Frontal cortex (tissue), 4 donors: ENCODE results near the gene RPS2. TPM values are rescaled to one million over a fixed set of nuclear protein-coding genes. Genes with fewer than 3 reads are reported as not detected.
"Not testable (repeated sequence)": the region's sequence is repeated elsewhere in the genome, so short reads cannot be mapped to it uniquely, and the experiment has no call there.

Source experiments
- DNase-seq, 2 donors: peaks; one replicate each; pipeline ENCODE4 v3.0.0; 2012; ENCODE audit warnings: low spot score in 2 of 2
- FAIRE-seq: peaks from 2 replicates; lab custom pipeline; 2012; peaks lifted over from hg19 to GRCh38; lab: Jason Lieb, UNC
- total RNA-seq: library from RNA; depleted of rRNA; stranded (reverse); fragments of >200 nt; gene quantifications from one replicate; pipeline ENCODE4 v1.2.3, GENCODE V29; 2014
- donor health status: control.
- donor health status: control.
- donor health status: control.

The RPS2 gene
- total RNA-seq, 1 donor from 2014 or later = 1,930 TPM

DNA sequence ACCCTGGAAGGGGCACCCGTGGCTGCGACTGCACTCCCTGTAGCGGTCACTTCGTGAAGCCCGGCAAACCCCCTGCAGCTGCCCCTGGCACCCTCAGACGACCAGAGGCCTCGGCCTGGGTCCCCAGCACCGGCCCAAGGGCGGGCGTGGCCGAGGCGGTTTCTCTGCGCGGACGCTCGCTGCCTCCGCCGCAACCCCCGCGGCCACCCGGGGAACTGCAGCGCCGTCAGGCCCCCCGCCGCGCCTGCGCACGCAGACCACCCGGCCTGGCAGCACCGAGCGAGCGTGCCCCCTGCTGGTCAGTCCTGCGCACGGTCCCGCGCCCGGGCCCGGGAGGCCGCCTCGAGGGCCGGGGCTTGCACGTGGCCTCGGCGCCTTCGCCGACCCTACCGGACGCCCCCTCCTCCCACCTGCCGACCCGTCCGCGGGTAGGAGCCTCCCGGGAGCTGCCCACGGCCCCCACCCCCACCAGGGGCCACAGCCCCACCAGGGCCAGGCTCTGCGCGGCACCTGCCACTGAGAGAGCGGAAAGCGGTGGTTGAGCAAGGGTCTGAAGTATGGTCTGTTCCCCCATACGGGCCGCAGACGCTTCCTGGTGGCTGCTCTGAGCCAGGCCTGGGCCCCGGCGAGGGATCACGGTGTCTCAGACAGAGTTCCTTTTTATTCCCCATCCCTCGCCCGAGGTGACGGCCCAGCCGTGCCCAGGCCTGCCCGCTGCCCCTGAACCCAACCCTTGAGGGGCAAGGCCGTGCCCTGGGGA, 34.9 kb downstream of the RPS2 start:
- FAIRE-seq (no peak), DNase-seq (peak; percentile 97 to 99)

DNA sequence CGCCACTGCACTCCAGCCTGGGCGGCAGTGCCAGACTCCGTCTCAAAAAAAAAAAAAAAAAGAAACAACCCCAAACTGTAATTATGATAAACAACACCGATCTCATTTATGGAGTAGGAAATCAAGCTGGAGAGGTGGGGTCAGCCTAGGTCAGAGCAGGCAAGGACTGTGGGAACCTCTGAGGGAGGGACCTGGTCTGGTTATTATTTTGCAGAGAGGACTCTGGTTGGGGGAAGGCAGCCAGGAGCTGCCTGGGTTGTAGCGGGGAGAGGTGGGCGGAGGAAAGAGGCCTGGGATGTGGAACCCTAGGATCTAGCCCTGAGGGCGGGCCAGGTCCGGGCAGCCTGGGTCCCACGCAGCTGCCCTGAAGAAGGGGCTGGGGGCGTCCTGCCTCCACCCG, 35.5 kb downstream of the RPS2 start:
- no peak for DNase-seq
- no peak for FAIRE-seq

GRCh38 chr16:1926271-1926670, 38.4 kb downstream of the RPS2 start:
- DNase-seq (no peak), FAIRE-seq (no peak)

- FAIRE-seq (no peak), DNase-seq (no peak)
Measured at GRCh38 chr16:1924095-1924494, 40.5 kb downstream of the RPS2 start.

DNA sequence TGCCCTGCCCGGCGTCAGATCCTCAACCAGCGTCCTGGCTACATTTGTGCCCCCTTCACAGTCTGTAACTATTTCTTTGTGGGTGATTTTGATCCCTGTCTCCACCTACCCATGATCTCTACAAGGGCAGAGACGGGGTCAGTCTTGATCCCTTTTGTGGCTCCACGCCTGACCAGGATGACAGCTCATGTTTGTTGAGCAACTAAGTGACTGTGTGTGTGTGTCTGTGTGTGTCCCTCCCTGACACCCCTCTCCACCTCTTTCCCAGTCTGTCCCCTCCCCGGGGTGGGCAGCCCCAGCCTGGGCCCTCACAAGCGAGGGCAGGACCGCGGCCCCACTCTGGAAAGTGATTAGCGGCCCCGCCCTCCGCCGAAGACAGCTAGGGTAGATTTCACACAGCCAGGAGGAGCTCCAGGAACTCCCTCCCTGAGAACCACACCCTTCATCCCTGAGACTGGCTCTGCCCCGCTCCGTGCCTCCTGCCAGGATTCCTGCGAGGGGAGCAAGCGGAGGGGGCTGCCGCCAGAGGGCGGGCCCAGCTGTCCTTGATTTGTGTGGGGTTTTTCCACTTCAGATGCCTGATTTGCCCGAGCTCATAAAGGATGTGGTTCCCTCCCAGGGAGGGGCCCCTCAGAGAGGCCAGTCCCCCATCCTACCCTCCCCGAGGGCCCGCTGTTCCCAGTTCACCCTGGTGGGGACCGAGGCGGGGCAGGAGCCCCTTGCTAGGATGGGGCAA, 41.2 kb downstream of the RPS2 start:
- no peak for DNase-seq
- FAIRE-seq = no peak

GRCh38 chr16:1922357-1922756, 42.3 kb downstream of the RPS2 start:
- FAIRE-seq (no peak), DNase-seq (no peak)

- DNase-seq (no peak), FAIRE-seq (no peak)
Measured at GRCh38 chr16:1920727-1921171, 43.9 kb downstream of the RPS2 start.

GRCh38 chr16:1920122-1920521, 44.5 kb downstream of the RPS2 start:
- not testable (repeated sequence) for FAIRE-seq, DNase-seq

GRCh38 chr16:1919327-1919998, 45.2 kb downstream of the RPS2 start:
- no peak for FAIRE-seq
- no peak for DNase-seq

DNA sequence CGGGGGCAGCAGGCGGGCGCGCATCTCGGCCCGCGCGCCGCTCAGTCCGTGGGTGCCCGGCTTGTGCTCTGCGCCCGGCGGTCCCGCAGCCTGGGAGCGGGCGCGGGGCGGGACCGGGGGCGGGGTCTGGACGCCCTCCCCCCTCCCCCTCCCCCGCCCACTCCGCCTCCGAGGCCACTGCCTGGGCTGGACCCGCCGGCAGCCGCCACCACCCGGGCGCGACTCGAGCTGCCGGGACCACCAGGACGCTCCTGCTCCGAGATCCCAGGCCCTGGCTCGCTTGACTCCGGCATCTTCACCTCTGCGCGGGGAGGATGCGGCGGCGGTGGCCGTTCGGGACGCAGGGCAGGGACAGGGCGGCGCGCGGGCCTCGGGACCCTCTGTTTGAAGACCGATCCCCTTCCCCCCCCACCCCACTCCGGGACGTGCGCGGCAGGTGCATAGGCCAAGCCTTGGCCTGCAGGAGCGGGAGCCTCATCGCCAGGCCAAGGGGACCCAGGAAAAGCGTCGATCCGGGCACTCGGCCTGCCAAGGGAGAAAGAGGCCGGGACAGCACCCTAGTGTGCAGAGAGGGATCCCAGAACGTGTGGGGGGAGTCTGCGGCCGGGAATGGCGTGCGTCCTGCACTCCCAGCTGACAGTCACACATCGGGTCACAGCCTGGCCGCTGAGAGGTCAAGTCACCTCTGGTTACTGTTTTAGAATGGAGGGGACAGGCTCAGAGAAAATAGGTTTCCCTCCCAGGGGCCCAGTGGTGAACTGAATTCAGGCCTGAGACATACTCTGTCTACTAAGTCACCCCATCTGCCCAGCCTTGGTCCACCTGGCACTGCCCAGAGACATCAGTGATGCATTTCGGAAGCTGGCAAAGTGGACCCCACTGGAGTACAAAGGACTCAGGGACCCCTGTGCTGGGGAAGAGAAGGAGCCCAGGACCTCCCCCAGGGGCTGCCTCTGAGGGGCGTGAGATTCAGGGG, 46.0 kb downstream of the RPS2 start, which contains the start of gene HS3ST6:
TSS of gene HS3ST6 (minus strand) at position 65 of the 976 bp plus-strand sequence. CDS start 92 bp downstream, outside the sequence.
- DNase-seq = no peak

GRCh38 chr16:1917665-1918350, 46.8 kb downstream of the RPS2 start:
- DNase-seq = no peak
- no peak for FAIRE-seq

More for the DNA sequence above, 46.0 kb downstream of the RPS2 start, which contains the start of gene HS3ST6:
- FAIRE-seq = no peak

DNA sequence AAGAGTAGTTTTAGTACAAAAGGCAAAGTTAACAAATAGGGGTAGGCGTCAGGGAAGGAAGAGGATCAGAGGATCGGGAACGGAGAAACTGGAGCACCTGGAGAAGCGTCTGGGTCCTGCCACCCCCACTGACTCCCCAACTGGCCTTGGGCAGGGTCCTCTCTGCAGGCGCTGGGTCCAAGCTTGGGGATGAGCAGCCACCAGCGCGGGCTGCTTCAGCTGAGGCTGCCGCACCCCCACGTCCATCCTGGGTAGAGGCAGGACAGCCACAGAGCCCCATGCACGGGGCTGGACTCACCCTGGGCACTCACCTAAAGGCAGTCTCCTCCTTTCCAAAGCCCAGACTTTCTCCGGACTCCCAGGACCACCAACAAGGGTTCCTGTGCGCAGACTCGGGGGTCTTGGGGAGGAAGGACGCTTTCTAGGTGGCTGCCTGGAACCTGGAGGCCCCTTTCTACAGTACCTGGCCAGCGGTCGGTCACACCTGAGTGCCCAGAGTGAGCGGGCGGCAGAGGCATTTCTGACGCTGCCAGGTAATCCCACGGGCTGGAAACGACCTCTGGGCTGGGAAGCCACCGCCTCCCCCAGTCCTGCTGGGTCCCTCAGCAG, 47.5 kb downstream of the RPS2 start:
- FAIRE-seq (no peak), DNase-seq (no peak)

GRCh38 chr16:1916640-1916990, 48.0 kb downstream of the RPS2 start:
- FAIRE-seq (no peak), DNase-seq (no peak)

DNA sequence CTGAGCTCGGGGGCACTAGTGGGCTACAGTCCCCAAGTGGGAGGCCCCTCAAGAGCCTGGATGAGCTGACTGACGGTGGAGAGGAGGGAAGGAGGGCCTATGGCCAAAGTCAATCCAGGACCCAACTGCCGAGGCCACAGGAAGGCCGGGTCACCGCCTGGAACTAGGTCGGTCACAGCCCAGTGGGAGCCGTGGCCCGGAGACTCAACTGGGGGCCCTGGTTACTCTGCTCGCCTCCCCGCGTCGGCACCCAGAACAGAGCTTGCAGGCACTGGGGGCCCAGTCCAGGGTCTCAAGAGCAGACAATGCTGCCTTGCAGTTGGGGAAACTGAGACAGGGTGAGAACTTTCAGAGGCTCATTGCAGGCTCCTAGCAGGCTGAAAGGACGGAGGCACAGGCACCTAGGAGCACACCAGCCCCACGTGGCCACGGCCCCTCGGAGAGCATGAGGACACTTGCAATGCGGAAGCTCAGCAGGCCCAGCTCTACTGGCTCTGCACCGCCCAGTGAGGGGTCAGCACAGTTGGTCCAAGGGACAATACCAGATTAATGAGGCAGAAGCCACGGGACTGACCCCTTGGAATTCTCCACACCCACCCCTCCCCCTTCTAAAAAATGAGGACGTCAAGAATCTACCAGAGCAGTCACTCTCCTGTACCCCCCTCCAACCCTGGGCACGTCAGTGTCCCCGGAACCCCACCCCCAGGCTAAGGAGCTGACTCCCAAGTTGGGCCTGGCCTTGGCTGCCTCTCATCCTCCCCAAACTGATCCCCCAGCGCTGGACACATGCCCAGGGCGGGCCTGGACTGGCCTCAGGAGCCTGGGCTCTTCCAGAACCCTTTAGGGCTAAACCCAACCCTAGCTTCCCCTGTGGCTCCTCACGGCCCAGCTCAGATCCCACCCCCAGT, 48.6 kb downstream of the RPS2 start:
- DNase-seq (no peak), FAIRE-seq (no peak)

DNA sequence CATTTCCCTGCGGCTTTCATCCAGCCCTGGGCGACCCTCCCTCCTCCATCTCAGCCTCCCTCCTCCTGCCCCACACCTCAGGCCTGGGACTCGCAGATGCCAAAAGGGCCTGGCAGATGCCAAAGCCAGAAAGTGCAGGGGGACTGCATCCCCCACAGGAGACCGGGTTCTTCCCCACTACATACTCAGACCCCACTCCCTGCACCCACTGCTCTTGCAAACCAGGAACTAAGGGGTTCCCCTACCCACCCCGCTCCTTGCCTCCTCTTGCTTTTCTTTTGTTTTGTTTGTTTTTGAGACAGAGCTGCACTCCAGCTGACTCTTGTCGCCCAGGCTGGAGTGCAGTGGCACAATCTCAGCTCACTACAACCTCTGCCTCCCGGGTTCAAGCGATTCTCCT, 49.6 kb downstream of the RPS2 start:
- DNase-seq (no peak), FAIRE-seq (no peak)

DNA sequence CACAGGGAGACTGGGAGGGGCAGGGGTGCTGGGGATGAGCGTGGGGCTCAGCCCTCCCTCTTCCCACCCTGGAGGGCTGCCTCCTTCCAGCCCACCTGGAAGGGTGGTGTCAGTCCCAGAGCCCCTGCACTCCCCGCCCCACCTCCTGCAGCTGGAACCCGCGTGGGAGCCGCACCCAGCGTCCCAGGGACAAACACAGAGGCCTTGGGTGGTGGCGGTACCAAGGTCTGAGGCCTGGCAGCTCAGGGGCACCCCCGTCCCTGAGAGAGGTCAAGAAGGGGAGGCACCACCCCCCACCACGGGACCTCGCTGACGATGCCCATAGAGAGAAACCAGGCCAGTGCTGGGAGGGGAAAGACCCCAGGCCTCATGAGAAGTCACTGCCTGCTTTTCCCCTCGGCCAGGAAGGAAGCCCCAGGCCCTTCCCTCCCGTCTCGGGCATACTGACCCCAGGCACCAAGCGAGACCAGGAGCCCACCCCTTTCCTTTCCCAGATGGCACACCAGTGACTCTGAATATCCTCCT, 50.5 kb downstream of the RPS2 start:
- FAIRE-seq = no peak
- no peak for DNase-seq

GRCh38 chr16:1913327-1914083, 51.1 kb downstream of the RPS2 start:
- DNase-seq = no peak
- FAIRE-seq = no peak
